BLaER1 (cell line): ENCODE measurements around the gene SYT17.

Experiments
- H3K27ac ChIP-seq: shearing (Covaris generic); formaldehyde crosslinking; 2 replicates; pipeline ENCODE4 v1.8.1; 2022
- H3K27me3 ChIP-seq: shearing (Covaris generic); formaldehyde crosslinking; 2 replicates; pipeline ENCODE4 v1.8.1; 2022
- H3K36me3 ChIP-seq: shearing (Covaris generic); formaldehyde crosslinking; 2 replicates; pipeline ENCODE4 v1.8.1; 2022
- H3K4me1 ChIP-seq: shearing (Covaris generic); formaldehyde crosslinking; 2 replicates; pipeline ENCODE4 v1.8.1; 2022
- H3K4me2 ChIP-seq: shearing (Covaris generic); formaldehyde crosslinking; 2 replicates; pipeline ENCODE4 v1.8.1; 2022
- H3K4me3 ChIP-seq: shearing (Covaris generic); formaldehyde crosslinking; 2 replicates; pipeline ENCODE4 v1.8.1; 2022
- H3K9ac ChIP-seq: shearing (Covaris generic); formaldehyde crosslinking; 2 replicates; pipeline ENCODE4 v1.8.1; 2022
- H3K9me3 ChIP-seq: shearing (Covaris generic); formaldehyde crosslinking; 2 replicates; pipeline ENCODE4 v1.8.1; 2022
- H4K20me1 ChIP-seq: shearing (Covaris generic); formaldehyde crosslinking; 2 replicates; pipeline ENCODE4 v1.8.1; 2022
- Cebpa-rat ChIP-seq: shearing (Covaris generic); IDR thresholded peaks from 2 replicates; pipeline ENCODE4 v1.8.1; 2022

SYT17 gene

GRCh38 chr16:19307587-19308241 is 139.7 kb downstream of the SYT17 start:
- no peak overlapping the region for H3K4me3 ChIP-seq
- no peaks in the 10 kb centered on the region for H3K27me3 ChIP-seq
- no peak overlapping the region for H3K27ac ChIP-seq
- no peak overlapping the region for H3K4me2 ChIP-seq
- no peak overlapping the region for H3K9ac ChIP-seq
- no peak for TF ChIP-seq Cebpa-rat
- H3K4me1 ChIP-seq: no peaks in the 10 kb centered on the region
- H4K20me1 ChIP-seq: no peaks in the 10 kb centered on the region
- no peaks in the 10 kb centered on the region for H3K36me3 ChIP-seq
- no peaks in the 10 kb centered on the region for H3K9me3 ChIP-seq

DNA sequence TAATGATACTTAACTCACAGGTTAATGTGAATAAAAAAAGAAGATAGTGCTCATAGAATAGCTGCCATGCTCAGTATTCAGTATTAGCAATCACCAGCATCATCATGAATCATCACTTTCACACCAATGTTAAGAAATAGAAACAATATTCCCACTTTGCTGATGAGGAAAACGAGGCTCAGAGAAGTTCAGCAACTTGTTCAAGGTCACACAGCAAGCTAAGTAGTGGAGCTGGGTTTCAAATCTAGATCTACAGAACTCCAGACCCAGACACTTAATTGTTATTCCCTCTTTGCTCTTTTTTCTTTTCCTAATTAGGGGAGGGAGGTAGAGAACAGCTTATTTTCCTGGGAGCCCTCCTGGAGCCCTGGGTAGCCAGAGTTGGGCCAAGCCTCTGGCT is 140.4 kb downstream of the SYT17 start:
- H3K27me3 ChIP-seq: no peaks in the 10 kb centered on the region
- no peaks in the 10 kb centered on the region for H3K4me1 ChIP-seq
- H3K9me3 ChIP-seq: no peaks in the 10 kb centered on the region
- H3K27ac ChIP-seq: no peak overlapping the region
- H3K36me3 ChIP-seq: no peaks in the 10 kb centered on the region
- H3K9ac ChIP-seq: no peak overlapping the region
- no peak overlapping the region for H3K4me2 ChIP-seq
- no peak overlapping the region for H3K4me3 ChIP-seq
- H4K20me1 ChIP-seq: no peaks in the 10 kb centered on the region
- no peak for TF ChIP-seq Cebpa-rat

DNA sequence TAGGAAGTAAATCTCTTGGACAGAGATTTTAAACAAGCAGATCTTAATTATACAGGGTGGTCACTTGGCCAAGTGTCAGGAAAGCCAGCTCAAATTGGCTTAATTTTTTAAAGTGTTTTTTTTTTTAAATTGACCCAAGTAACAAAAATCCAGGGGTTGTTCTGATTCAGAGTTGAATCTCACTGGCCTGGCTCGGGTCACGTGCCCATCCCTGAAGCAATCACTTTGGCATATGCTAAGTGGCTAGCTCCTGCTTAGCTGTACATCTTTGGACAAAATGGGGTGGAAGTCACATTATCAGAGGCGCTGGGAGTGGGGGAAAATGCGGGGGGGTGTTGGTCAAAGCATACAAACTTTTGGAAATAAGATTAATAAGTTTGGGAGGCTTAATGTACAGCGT is 141.1 kb downstream of the SYT17 start:
- no peak overlapping the region for H3K9ac ChIP-seq
- H4K20me1 ChIP-seq: no peaks in the 10 kb centered on the region
- no peaks in the 10 kb centered on the region for H3K27me3 ChIP-seq
- no peak for TF ChIP-seq Cebpa-rat
- no peak overlapping the region for H3K27ac ChIP-seq
- no peak overlapping the region for H3K4me3 ChIP-seq
- H3K9me3 ChIP-seq: no peaks in the 10 kb centered on the region
- H3K4me2 ChIP-seq: no peak overlapping the region
- H3K36me3 ChIP-seq: no peaks in the 10 kb centered on the region
- H3K4me1 ChIP-seq: no peaks in the 10 kb centered on the region

DNA sequence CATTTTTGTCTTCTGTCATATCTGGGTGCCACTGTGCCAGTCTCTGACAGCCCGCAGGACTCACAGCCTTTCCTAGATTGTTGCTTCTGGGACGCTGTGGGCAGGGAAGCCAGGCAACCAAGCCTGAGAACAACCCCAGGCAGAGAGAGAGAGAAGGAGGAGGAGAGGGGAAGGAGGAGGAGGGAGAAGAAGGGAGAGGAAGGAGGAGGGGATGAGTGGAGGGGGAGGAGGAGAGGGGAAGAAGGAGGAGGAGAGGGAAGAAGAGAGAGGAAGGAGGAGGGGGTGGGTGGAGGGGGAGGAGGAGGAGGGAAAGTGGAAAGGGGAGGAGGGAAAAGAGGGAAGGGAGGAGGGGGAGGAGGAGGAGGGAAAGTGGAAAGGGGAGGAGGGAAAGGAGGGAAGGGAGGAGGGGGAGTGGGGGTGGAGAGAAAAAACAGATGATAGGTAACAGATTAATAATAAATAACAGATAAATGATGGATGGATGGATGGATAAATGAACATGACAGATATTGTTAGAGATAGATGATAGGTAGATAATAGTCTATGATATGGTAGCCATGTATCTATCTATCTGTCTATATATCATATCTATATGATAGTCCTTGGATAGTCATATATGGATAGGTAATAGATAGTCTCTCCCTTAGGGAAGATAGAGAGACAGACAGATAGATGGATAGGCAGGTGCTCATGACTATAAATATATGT is 146.8 kb downstream of the SYT17 start:
- no peaks in the 10 kb centered on the region for H3K4me1 ChIP-seq
- no peak overlapping the region for H3K4me2 ChIP-seq
- H3K9me3 ChIP-seq: no peaks in the 10 kb centered on the region
- H3K36me3 ChIP-seq: no peaks in the 10 kb centered on the region
- H3K9ac ChIP-seq: no peak overlapping the region
- H3K4me3 ChIP-seq: no peak overlapping the region
- TF ChIP-seq Cebpa-rat: no peak
- no peaks in the 10 kb centered on the region for H4K20me1 ChIP-seq
- H3K27ac ChIP-seq: no peak overlapping the region
- no peaks in the 10 kb centered on the region for H3K27me3 ChIP-seq

DNA sequence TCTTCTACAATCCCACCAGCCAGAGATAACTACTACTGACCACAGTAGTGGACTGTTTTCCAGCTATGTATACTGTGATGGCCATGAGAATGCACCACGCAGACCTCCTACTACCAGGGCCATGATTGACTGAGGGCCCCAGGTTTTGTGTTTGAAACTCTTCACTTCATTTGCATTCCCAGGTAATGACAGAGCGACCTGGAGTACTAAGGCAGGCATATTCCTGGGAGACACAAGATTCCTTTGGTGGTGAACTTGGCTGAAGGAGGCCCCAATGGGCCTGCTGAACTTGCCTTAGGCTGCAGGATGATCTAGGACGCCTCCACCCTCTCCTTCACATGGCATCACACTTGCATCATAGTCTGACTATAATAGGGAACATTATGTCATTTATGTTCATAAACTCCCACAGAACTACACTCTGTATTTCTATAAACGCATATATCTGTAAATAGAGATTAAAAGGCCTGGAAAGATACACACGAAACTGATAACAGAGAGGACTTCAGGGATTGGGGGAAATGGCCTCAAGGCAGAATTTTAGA is 147.9 kb downstream of the SYT17 start:
- Histone ChIP-seq H3K4me1 (no peaks in the 10 kb centered on the region), H3K4me3 (no peak overlapping the region), H3K27ac (no peak overlapping the region), H3K9ac (no peak overlapping the region), H3K36me3 (no peaks in the 10 kb centered on the region), H3K9me3 (no peaks in the 10 kb centered on the region), H4K20me1 (no peaks in the 10 kb centered on the region), H3K4me2 (no peak overlapping the region), H3K27me3 (no peaks in the 10 kb centered on the region)
- TF ChIP-seq Cebpa-rat: no peak

- no peaks in the 10 kb centered on the region for H3K4me1 ChIP-seq
- H3K4me2 ChIP-seq: no peak overlapping the region
- no peaks in the 10 kb centered on the region for H4K20me1 ChIP-seq
- no peaks in the 10 kb centered on the region for H3K36me3 ChIP-seq
- no peaks in the 10 kb centered on the region for H3K27me3 ChIP-seq
- H3K27ac ChIP-seq: no peak overlapping the region
- H3K9me3 ChIP-seq: no peaks in the 10 kb centered on the region
- no peak for TF ChIP-seq Cebpa-rat
- H3K4me3 ChIP-seq: no peak overlapping the region
- no peak overlapping the region for H3K9ac ChIP-seq
These were observed 148.8 kb downstream of the SYT17 start for GRCh38 chr16:19316846-19317245.
